T1000 (cell line): ENCODE data around the gene DERL2.
A peak's percentile ranks its signal among the peaks of the same experiment; 100 is the strongest.

Experiments
- DNase-seq: peaks from one replicate; lab custom pipeline; 2025; ENCODE audit warnings: mixed read lengths; lab: John Stamatoyannopoulos, UW

Gene DERL2

DNA sequence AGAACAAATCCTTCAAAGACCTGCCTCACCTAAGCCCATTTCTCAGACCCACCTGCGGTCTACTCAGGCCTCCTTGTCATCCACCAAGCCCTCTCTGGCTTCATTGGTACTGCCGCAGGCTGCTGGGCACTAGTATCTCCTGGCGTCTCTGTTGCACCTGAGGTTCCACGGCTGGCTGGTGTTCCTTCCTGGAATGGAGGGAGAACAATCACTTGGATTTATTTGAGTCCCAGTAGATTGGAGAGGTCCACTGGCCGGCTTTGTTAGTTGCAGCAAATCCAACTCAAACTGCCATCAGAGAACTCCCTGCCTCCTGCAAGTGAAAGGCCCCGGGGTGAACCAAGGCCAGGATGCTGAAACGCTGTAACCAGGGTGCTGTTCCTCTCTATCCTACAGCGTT is 15.7 kb upstream of the DERL2 start:
- no peak for DNase-seq

DNA sequence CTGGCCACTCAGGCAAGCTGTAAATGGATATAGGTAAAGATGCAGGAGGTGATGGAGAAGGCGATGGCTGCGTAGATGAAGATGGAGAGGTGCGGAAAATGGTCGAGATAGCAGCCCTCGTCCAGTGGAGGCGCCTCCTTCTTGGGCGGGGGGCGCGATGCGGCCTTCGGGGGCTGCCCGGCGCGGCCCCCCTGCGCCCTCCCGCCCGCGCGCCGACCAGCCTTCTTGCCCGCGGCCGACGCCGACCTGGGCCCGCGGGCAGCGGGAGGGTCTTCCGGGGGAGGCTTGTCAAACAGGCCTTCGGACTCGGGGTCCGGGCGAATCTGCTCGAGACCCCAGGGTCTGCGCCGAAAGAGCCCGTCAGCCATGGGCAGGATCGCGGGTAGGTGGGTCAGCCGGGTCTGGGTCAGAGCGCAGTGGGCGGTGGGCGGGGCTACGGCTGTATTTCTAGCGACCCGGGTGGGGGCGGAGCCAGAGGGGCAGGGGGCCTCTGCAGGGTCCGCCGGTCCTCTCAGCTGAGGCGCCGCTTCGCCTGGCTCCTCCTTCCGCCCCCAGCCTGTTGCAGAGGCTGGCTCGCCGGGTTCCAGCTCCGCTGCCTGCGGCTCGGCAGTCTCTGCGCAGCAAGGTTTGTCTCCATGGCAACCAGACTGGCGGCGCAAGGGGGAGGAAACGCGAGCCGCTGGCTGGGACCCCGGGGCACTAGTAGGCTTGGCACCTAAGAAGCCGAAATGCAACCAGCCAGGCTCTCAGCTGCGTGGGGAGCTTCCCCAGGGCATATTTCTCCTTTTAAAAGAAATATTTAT is 14.8 kb upstream of the DERL2 start:
- peak; percentile 93 for DNase-seq

DNA sequence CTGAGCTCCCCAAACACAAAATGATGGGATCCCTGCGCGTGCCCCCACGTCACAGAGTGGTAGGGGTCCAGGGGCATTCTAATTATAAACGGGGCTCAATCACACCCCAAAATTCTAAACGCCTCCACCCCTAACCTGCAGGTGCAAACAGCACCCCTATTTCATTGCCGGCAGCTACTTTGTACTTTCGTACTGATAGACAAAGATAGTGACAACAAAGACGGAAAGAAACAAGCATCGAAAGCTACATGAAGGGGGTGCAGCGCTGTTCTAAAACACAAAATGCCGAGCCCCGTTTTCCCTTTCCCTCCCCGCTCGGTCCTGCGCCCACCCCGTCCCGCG is 14.2 kb upstream of the DERL2 start:
- DNase-seq: no peak

DNA sequence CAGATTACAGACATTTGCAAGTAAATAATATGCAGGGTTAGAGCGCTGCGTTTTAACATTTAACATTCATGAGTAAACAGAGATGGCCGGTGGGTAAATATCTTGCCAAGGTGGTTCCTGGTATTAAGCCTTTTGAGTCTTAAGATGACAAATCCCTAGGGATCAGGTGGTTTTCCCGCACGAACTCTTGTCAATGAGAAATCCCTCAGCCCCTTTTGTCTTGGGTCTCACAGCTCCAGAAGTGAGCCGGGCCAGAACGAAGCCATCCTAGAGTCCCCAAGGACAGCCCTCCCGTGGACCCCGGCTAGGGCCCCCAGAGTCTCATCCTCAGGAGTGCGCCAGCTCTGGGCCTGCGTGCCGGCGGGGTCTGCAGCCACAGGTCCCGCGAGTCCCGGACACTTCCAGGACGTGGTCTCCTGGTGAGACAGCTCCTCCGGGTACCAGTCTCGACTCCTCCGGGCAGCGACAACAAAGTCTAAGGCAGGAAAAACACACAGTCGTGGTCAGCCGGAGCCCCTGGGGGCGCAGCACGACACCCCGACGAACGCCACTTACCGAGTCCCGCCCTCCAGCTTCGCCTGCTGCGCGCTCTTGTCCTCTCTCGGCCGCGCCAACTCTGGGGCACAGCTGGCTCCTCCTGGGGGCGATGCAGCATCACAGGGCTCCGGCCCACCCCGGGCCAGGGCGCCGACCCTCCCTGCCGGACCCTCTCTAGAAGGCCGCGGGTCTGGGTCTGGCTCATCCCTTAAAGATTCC is 13.7 kb upstream of the DERL2 start:
- no peak for DNase-seq

DNA sequence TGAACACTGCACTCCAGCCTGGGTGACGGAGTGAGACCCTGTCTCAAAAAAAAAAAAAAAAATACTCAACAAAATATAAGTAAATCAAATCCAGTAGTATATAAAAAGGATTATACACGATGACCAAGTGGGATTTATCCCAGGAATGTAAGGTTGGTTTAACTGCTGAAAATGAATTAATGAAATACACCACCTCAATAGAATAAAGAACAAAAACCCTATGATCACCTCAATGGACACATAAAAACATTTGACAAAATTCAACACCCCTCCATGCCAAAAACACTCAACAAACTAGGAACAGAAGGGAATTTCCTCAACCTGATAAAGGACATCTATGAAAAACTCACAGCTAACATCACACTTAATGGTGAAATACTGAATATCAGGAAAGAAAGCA is 7.0 kb upstream of the DERL2 start:
- no peak for DNase-seq

DNA sequence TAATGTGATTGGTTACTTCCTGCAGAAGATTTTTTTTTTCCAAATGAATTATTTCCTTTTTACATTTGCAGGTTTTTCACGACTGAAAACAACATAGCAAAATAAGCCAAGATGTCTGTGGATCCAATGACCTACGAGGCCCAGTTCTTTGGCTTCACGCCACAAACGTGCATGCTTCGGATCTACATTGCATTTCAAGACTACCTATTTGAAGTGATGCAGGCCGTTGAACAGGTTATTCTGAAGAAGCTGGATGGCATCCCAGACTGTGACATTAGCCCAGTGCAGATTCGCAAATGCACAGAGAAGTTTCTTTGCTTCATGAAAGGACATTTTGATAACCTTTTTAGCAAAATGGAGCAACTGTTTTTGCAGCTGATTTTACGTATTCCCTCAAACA is 2.8 kb upstream of the DERL2 start:
- no peak for DNase-seq

DNA sequence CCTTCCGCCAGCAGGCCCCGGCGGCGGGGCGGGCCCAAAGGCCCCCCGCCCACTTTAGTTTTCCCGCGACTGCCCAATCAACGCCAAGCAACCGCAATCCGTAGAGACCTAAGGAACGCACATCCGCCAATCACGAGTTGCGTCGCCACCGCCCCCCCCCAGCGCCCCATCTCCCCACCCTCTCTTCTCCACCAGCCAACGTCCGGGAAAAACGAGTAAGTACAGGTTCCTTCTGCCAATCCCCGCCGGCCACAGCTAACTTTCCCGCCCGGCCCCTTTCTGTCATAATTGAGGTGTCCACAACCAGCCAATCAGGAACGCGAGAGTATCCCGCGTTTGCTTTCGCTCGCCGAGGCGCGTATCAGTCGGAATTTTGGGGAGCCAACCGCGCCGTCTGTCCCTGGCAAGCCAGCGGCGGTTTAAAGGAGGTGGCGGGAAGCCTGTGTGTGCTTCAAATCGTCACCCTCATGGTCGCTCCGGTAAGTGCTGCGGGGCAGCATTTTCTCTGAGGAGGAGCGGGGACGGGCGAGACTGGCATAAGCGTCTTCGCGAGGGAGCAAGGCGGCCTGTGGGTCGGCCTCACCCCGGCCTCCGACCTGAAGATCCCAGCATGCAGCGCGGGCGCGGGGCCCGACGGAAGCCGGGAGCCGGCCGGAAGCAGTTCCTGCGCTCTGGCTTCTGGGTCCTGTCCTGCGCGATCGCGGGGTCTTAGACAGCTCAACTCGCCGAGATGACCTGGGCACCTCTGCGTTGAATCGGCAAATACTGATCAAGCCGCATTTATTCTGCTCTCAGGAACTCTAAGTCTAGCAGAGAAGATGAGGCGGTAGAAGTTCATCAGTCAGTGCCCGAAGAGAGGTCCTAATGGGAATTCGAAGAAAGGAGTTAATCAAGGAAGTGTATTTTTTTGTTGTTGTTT is 487 bp upstream of the DERL2 start, which contains the start of gene MIS12:
MIS12 (plus strand) TSS at position 361 of the 919 bp plus-strand sequence. CDS start 2,297 bp downstream, outside the sequence.
- peak; percentile 98 for DNase-seq

DNA sequence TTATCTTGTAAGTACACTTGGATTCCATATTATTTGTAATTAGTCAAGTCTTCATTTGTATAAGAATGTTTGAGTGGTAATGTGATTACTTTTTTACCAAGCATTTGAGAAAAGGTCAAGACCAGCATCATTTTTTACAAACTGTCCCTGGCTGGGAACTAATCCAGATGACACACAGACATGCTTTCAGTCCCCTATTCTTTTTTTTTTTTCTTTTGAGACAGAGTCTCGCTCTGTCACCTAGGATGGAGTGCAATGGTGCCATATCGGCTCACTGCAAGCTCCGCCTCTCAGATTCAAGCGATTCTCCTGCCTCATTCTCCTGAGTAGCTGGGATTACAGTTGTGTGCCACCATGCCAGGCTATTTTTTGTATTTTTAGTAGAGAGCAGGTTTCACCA is 4.5 kb downstream of the DERL2 start:
- DNase-seq: no peak

DNA sequence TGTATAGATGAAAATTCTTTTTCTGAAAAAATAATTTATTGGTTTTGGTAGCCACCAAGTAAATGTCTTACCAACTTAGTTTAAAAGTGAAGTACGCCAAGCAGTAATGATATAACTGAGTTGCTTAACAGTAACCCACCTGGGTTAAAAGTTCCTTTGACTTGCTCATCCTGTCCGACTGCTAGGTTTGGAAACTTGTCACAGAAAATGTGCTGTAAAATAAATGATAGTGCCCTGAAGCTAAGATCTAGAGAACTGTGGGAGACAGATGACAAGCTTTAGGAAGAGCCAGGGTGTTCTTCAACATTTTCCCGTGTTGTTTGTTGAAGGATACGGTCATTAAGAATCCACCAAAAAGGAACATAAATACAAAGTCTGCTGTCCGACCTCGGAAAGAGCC is 5.0 kb downstream of the DERL2 start:
- DNase-seq: no peak

DNA sequence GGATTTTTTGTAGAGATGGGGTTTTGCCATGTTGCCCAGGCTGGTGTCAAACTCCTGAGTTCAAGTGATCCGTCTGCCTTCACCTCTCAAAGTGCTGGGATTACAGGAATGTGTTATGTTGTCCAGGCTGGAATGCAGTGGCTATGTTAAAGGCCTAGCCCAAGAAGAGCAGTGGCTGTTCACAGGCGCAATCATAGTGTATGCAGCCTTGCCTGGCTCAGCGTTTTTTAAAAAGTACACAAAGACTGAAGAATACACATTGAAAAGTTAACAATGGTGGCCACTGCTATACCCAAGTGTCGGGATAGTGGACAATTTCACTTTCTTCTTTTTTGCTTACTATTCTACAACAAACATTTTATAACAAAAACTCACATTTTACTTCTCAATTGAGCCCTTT is 7.0 kb downstream of the DERL2 start:
- DNase-seq: no peak

DNA sequence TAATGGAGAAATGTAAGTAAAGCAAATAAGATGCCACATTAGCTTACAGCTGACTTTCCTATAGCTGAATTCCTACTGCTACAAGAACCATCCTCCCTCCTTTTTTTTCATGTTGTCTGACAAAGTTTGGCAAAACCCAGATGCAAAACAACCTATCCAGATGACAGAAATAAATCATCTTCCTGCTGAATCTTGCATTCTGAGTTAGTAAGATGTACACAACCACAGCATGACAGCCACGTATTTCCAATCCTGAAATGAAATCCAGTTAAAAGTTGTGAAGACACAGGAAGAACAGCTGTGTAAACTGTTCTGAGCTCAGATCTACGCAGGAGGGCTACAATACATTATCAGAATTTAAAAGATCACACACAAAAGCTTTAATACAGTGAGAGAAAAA is 12.1 kb downstream of the DERL2 start:
- DNase-seq: no peak

DNA sequence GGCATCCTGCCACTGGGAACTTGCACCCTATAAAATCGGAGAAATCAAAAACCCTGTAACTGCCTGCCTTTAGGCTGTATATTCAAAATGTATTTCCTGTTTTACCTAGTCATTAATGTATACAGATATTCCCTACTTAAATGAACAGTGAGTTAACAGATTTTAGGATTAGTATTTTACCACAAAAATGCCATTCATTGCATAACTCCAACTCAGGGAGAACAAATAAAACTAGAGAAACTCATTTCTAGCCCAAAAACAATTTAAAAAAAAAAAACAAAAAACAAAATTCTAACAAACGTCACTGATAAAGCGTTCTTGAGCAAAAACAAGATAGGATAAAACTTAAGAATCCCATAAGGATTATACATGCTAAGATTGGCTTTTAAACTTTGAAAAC is 13.5 kb downstream of the DERL2 start:
- no peak for DNase-seq

DNA sequence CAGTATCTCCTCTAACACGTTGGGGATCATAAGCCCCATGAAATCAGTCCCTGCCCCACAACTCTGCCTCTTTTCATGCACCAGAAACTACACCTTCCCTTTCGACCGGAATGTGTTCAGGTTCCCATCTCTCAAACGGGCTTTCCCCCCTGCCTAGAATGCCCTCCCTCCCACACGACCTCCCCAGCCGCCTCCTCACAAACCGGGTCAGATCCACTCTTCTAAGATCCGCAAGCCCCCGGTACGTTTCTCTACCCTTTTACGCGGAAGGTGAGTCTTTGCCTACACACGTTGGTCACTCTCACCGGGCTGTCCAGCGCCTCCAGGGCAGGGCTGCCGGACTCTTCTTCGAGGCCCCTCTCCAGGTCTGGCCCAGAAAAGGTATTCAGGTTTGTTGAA is 17.9 kb downstream of the DERL2 start:
- DNase-seq: no peak

DNA sequence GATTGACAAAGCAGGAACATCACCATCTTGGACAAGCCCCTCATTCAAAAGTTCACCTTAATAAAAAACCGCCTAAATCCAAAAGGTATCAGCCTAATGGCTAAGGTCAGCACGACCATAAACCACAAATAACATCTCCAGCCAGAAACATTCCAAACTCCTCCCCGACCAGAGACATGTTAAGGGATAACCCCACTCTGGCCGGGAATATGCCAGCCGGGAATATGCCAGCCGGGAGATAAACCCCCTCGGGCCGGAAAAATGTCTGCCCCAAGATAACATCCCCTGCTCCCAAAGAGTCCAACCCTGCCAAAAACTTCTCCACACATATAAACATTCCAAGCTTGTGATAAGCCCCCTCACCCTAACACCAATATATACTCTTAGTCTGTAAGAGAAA is 18.6 kb downstream of the DERL2 start:
- no peak for DNase-seq

DNA sequence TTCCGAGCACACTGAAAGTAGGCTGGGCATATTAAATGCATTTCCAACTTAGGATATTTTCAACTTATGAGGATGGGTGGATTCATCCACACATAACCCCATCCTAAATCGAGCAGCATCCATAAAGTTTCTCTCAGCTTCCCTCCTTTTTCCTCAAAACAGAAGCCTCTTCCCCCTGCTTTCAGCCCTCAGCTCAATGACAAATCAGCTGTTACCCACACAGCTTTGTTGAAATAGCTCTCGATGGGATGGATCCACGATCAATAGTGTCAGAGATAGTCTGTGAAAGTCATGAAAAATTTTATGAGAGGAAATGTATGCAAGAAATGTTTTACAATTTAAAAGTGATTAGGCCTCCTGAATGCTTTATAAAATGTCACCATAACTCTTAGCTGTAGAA is 19.7 kb downstream of the DERL2 start:
- no peak for DNase-seq

DNA sequence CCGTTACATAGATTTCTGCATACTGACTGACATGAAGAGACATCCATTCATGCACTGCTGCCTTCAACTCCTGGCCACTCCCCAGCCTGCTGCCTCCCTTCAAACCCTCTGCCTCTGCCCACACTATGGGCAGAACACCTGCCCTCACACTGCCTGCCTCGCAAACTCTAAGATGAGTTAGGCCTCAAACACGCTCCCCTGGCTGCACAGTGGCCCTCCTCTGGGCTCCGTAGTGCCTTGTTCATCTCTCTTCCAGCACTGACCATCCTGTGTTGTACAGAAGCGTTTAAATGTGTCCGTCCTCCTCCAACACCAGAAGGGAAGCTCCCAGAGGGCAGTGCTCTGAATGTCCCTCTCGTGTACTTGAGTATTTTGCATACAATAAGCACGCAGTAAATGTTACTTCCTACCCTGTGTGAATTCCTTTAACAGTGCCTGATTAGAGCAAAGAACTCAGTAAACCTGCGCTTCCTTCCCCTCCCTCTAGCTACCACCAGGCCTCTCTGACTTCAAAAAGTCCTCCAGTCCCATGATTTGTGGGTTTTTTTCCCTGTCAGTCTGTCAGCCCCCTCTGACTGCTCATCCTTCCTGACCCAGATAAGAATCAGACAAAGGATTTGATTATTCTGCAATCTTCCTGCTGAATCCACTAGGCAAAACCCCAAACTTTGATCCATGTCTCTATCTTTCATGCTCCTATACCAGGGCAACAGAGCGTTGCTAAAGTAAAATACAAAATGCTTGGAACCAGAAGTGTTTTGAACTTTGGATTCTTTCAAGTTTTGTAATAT is 21.1 kb downstream of the DERL2 start:
- DNase-seq: no peak

DNA sequence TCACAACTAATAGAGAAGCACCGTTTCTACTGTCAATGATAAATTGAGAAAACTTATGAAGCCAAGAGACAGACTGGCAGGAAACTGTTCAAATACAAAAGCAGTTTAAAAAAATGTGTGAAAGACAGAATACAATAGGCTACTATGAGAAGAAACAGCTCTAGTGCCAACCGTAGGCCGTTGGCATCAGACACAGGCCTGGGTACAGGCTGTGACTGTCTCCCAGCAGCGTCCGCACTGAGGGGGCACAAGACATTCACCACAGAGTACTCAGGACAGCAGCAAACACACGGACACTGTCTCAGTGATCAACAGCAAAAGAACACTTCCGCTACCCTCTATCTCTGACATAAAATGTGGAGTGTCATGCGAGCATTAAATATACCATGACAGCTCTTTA is 39.2 kb downstream of the DERL2 start:
- no peak for DNase-seq

DNA sequence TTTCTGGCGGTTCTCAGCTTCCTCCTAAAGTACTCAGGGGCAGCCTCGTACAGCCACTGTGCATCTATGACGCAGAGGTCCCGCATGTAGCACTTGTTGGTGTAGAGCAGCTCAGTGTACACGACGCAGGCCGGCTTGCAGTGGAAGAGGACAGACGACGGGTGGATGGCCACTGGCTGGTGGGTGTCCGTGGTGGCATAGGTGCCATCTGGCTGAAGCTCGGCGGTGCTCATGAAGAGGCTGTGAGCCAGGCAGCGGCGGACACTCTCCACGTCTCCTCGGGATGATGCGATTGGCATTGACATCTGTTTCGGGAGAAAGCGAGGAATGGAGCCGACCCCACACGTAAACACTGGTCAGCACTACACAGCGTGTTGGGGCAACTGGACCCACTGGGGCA is 41.8 kb downstream of the DERL2 start:
- no peak for DNase-seq

DNA sequence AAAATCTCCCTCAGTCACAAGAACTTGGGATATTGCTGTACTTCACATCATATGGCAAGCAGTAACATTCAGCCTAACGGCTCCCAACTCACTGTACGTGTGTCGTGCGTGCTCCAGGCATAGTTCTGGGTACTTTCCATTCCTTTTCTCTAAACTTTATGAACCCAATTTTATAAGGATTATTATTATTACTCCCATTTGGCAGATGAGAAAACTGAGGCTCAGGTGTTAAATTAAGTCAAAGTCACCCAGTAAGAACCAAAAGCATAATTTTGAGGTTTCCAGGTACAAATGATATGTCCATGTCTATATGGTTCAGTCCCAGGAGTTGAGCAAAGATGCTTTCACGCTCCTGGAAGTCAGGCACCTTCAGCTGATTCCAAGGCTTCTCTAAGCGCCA is 42.2 kb downstream of the DERL2 start:
- no peak for DNase-seq

DNA sequence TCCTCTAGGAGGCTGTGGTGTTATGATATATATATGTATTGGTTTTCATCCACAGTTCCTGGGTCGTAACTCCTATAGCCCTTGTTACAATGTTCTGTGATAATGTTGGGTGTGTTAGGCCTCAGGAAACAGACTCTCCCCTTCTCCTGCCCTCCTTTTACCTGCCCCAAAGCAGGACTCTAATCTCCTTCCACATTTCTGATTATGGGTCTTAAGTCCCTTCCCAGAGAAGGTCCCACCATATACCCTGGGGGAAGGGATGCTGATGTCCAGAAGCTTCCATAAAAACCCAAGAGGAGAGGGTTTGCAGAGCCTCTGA is 46.6 kb downstream of the DERL2 start:
- DNase-seq: no peak

DNA sequence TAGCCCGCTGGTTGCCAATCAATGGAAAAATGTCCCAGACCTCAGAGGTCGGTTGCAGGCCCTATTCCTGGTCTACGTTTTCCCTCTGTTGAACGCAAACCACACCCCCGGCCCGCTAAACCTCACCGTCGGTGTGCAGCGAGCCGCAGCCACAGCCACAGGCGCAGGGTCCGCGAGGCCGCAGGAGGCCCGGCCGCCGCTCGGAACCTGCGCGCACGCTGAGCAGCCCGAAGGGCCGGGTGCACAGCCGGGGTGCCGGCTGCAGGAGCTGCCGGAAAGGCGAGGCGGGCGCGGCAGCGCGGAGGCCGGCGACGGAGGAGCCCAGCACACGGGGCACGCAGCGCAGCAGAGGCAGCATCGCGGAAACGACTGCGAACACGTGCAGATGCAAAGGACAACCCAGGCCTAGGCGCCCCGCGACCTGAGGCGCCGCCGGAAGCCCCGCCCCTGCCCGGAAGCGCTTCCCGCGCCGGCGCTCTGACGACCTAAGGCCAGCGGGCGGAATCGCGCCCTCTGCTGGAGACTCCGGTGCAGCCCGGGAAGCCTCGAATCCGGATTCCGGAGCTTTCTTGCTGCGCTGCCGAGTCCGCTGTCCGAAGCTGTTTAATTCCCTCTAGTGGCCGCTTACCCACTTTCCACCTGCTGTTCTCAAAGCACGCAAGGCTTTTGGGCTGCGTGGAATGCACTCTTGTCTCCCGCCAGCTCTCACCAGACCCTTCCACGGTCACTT is 47.1 kb downstream of the DERL2 start, which contains the start of gene C1QBP:
C1QBP (minus strand) TSS at position 440 of the 730 bp plus-strand sequence; CDS start at position 358, 82 bp downstream.
- DNase-seq: peak; percentile 93
